PC-3 (cell line): ENCODE data around the gene ZNF221. TPM values are rescaled to one million over a fixed set of nuclear protein-coding genes. Genes with fewer than 3 reads are reported as not detected.

Experiments
- ATAC-seq: fragments of 200-7000 bp; cut with Tn5 transposase; 2 replicates; pipeline ENCODE4 v1.9.1; 2020; ENCODE audit warnings: mild to moderate bottlenecking, moderate library complexity
- BruUV-seq: library from RNA; stranded (reverse); fragments of 400-500 nt; replicated peaks from 2 replicates; lab custom pipeline; 2021; lab: Mats Ljungman, UMichigan
- CTCF ChIA-PET: fragments of 300-600 bp; sonication (Branson Sonifier 250); formaldehyde crosslinking; loops from one replicate; lab custom pipeline; 2022; ENCODE audit warnings: antibody characterized with exemption; lab: Charles Lee
- POLR2A ChIA-PET: fragments of 300-600 bp; sonication (Branson Sonifier 250); formaldehyde crosslinking; loops from one replicate; lab custom pipeline; 2022; ENCODE audit warnings: antibody characterized with exemption; ENCODE audit not compliant: unreplicated experiment; lab: Charles Lee
- DNase-seq: peaks from one replicate; pipeline ENCODE4 v3.0.0-alpha.2; 2015
- H2AFZ ChIP-seq: fragments of 300-600 bp; sonication (generic); 2 replicates; pipeline ENCODE4 v1.6.0; 2016; ENCODE audit warnings: antibody characterized with exemption, low read length
- H3F3A ChIP-seq: fragments of 300-600 bp; sonication (generic); one replicate; pipeline ENCODE4 v1.6.0; 2017; ENCODE audit warnings: antibody characterized with exemption, low read length, control low read depth, mild to moderate bottlenecking; ENCODE audit not compliant: unreplicated experiment
- H3K27ac ChIP-seq: fragments of 300-600 bp; sonication (generic); 2 replicates; pipeline ENCODE4 v1.5.1; 2016; ENCODE audit warnings: mild to moderate bottlenecking, low read length
- H3K27me3 ChIP-seq: fragments of 300-600 bp; sonication (generic); 2 replicates; pipeline ENCODE4 v1.6.1; 2016; ENCODE audit warnings: low read length, mixed read lengths
- H3K36me3 ChIP-seq: fragments of 300-600 bp; sonication (generic); 2 replicates; pipeline ENCODE4 v1.6.1; 2016; ENCODE audit warnings: low read depth, mixed run types, low read length, mixed read lengths
- H3K4me1 ChIP-seq: fragments of 300-600 bp; sonication (generic); 2 replicates; pipeline ENCODE4 v1.5.1; 2016; ENCODE audit warnings: low read length; ENCODE audit not compliant: insufficient read depth
- H3K4me2 ChIP-seq: fragments of 300-600 bp; sonication (generic); 2 replicates; pipeline ENCODE4 v1.6.0; 2016; ENCODE audit warnings: low read length
- H3K4me3 ChIP-seq: fragments of 300-600 bp; sonication (generic); 2 replicates; pipeline ENCODE4 v1.5.1; 2016; ENCODE audit warnings: mild to moderate bottlenecking, low read length, mixed read lengths
- H3K79me2 ChIP-seq: fragments of 300-600 bp; sonication (generic); 2 replicates; pipeline ENCODE4 v1.6.1; 2017; ENCODE audit warnings: low read length, mixed read lengths
- H3K9ac ChIP-seq: fragments of 300-600 bp; sonication (generic); 2 replicates; pipeline ENCODE4 v1.6.0; 2016; ENCODE audit warnings: mild to moderate bottlenecking, low read length
- H3K9me2 ChIP-seq: fragments of 300-600 bp; sonication (generic); replicated peaks from 2 replicates; pipeline ENCODE4 v1.6.1; 2016; ENCODE audit warnings: mixed run types, low read length, mixed read lengths
- H3K9me3 ChIP-seq: fragments of 300-600 bp; sonication (generic); 2 replicates; pipeline ENCODE4 v1.6.1; 2016; ENCODE audit warnings: low read length, mixed read lengths
- H4K20me1 ChIP-seq: fragments of 300-600 bp; sonication (generic); 2 replicates; pipeline ENCODE4 v1.6.1; 2016; ENCODE audit warnings: low read length, mixed read lengths
- CTCF ChIP-seq: fragments of 300-600 bp; sonication (generic); conservative IDR thresholded peaks from 2 replicates; pipeline ENCODE4 v1.5.1; 2017; ENCODE audit warnings: antibody characterized with exemption, low read depth, mild to moderate bottlenecking, low read length
- EZH2 ChIP-seq: fragments of 300-600 bp; sonication (generic); IDR thresholded peaks from one replicate; pipeline ENCODE4 v1.6.1; 2017; ENCODE audit warnings: antibody characterized with exemption, mild to moderate bottlenecking, low read length; ENCODE audit not compliant: unreplicated experiment
- EZH2phosphoT487 ChIP-seq: fragments of 300-600 bp; sonication (generic); IDR thresholded peaks from 2 replicates; pipeline ENCODE4 v1.6.1; 2018; ENCODE audit warnings: mild to moderate bottlenecking, antibody characterized with exemption, low read length, borderline replicate concordance
- intact Hi-C: fragments of 100-400 bp; cut with micrococcal nuclease; formaldehyde crosslinking; loops from 2 replicates; pipeline ENCODE4 v1.9.0; 2023
- total RNA-seq: library from RNA; depleted of rRNA; stranded (reverse); fragments of >200 nt; gene quantifications from 2 replicates; pipeline ENCODE4 v1.2.3, GENCODE V29; 2014; rRNA removed

ZNF221 gene
- total RNA-seq, 1 experiment from 2014 or later: 0.55 TPM

- H3K9ac ChIP-seq: no peak overlapping the region
- no peak overlapping the region for H3K4me2 ChIP-seq
- H3K36me3 ChIP-seq: peaks cover 61% of the 10 kb centered on the region
- H3K27ac ChIP-seq: no peak overlapping the region
- DNase-seq (no peak), ATAC-seq (no peak)
- CTCF ChIA-PET: no interaction called here
- H3K79me2 ChIP-seq: no peaks in the 10 kb centered on the region
- no peaks in the 10 kb centered on the region for H3K9me2 ChIP-seq
- peaks cover 23% of the 10 kb centered on the region for H3K9me3 ChIP-seq
- no peak overlapping the region for H2AFZ ChIP-seq
- H3K4me1 ChIP-seq: no peaks in the 10 kb centered on the region
- H3K4me3 ChIP-seq: no peak overlapping the region
- no peaks in the 10 kb centered on the region for H3F3A ChIP-seq
- BruUV-seq: no TSS peak
- no peaks in the 10 kb centered on the region for H4K20me1 ChIP-seq
- intact Hi-C loops: no loop called here
- H3K27me3 ChIP-seq: no peaks in the 10 kb centered on the region
- TF ChIP-seq EZH2phosphoT487 (no peak), EZH2 (no peak), CTCF (no peak)
- POLR2A ChIA-PET: no interaction called here
These were observed 59.4 kb downstream of the ZNF221 start for GRCh38 chr19:44010468-44010867.

Other genes with a start within 250 kb of the ZNF221 start
- gene IRGC, start 235.2 kb upstream of the ZNF221 start, total RNA-seq: not detected in 2 replicates
- 48.8 and 49.1 TPM in 2 replicates for gene SMG9, start 196.3 kb upstream of the ZNF221 start, total RNA-seq
- 45.7 and 57.7 TPM in 2 replicates for gene KCNN4, start 170.3 kb upstream of the ZNF221 start, total RNA-seq
- gene LYPD5, start 148.8 kb upstream of the ZNF221 start, total RNA-seq: 0.35 and 6.8 TPM in 2 replicates
- gene ZNF283, start 123.9 kb upstream of the ZNF221 start, total RNA-seq: 3.0 and 4.0 TPM in 2 replicates
- gene ZNF404, start 67.3 kb upstream of the ZNF221 start, total RNA-seq: 0.46 TPM in 1 of 2 replicates, not detected in the other
- 5.8 and 7.8 TPM in 2 replicates for gene ZNF45, start 15.9 kb upstream of the ZNF221 start, total RNA-seq
- gene ZNF155, start 33.0 kb downstream of the ZNF221 start, total RNA-seq: 3.1 and 4.4 TPM in 2 replicates
- 0.52 and 1.0 TPM in 2 replicates for gene ZNF230, start 51.7 kb downstream of the ZNF221 start, total RNA-seq
- 0.95 and 2.0 TPM in 2 replicates for gene ZNF222, start 74.2 kb downstream of the ZNF221 start, total RNA-seq
- gene ZNF223, start 100.8 kb downstream of the ZNF221 start, total RNA-seq: not detected in 2 replicates
- gene ZNF284, start 120.9 kb downstream of the ZNF221 start, total RNA-seq: 0.69 and 0.81 TPM in 2 replicates
- 5.6 and 11.0 TPM in 2 replicates for gene ZNF224, start 143.1 kb downstream of the ZNF221 start, total RNA-seq
- gene ZNF225, start 162.2 kb downstream of the ZNF221 start, total RNA-seq: 0.46 and 1.6 TPM in 2 replicates
- 1.3 and 1.6 TPM in 2 replicates for gene ZNF234, start 190.3 kb downstream of the ZNF221 start, total RNA-seq
- 4.8 and 6.0 TPM in 2 replicates for gene ZNF226, start 213.9 kb downstream of the ZNF221 start, total RNA-seq